Measurements from ENCODE around the gene SLC5A2. TPM values are rescaled to one million over a fixed set of nuclear protein-coding genes. Genes with fewer than 3 reads are reported as not detected.

The SLC5A2 gene
- total and polyA plus RNA-seq, 2 donors (not counting 1 experiment from before 2014, with no cell fraction given) = not detected

DNA sequence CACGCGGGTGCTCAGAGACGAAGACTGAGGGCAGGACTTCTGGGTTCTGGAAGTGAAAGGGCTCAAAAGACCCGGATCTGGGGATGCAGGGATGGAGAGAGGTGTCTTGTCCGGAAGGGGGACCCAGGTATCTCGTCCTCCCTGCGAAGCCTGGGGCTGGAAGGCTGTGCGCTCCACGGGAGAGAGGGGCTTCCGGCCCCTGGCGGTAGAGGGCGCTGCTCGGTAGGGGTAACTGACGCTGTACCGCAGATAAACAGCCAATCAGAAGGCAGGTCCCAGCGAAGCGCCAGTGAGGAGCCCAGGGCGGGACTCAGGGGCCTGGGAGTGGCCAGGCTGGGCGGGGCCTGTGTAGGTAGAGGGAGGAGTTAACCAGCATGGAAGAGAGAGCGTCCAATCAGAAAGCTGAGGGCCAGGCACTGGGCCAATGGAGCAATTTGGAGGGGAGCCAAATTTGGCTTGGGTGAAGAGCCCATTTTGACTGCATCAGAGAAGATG, 10.2 kb upstream of the SLC5A2 start:
- Histone ChIP-seq H2AFZ (ENCODE audit: low read length) (no peak overlapping the region), H3K27me3 (ENCODE audit: control insufficient read depth, insufficient read depth, low read length) (no peaks in the 10 kb centered on the region), H3K79me2 (ENCODE audit: control insufficient read depth, insufficient read depth, low read length) (peaks cover 15% of the 10 kb centered on the region), H3K9me3 (ENCODE audit: control insufficient read depth, insufficient read depth, low read depth, low read length) (no peaks in the 10 kb centered on the region), H4K20me1 (ENCODE audit: control insufficient read depth, extremely low read depth, insufficient read depth, low read length) (no peaks in the 10 kb centered on the region), H3K9ac (ENCODE audit: insufficient read depth, low read length) (peak overlapping the region; percentile 93), H3K4me3 (replicated peaks in 1 of 4; ENCODE audit: control extremely low read depth in 1 of 4, insufficient read depth in 1 of 4, low read depth in 3 of 4, low read length in 4 of 4) (peak overlapping the region; percentile 69 to 89 (median 80)), H3K36me3 (ENCODE audit: control insufficient read depth, insufficient read depth, low read length) (peaks cover 35% of the 10 kb centered on the region), H3K4me2 (ENCODE audit: extremely low read depth, insufficient read depth, low read length) (peak overlapping the region; percentile 75), H3K4me1 (ENCODE audit: control insufficient read depth, extremely low read depth, insufficient read depth, low read length) (peaks cover 16% of the 10 kb centered on the region), H3K27ac (ENCODE audit: insufficient read depth, low read length) (peak overlapping the region; percentile 95)
- peak; percentile 91 to 94 for DNase-seq (ENCODE audit: low read depth in 2 of 2)
- TF ChIP-seq, protein P1, sequence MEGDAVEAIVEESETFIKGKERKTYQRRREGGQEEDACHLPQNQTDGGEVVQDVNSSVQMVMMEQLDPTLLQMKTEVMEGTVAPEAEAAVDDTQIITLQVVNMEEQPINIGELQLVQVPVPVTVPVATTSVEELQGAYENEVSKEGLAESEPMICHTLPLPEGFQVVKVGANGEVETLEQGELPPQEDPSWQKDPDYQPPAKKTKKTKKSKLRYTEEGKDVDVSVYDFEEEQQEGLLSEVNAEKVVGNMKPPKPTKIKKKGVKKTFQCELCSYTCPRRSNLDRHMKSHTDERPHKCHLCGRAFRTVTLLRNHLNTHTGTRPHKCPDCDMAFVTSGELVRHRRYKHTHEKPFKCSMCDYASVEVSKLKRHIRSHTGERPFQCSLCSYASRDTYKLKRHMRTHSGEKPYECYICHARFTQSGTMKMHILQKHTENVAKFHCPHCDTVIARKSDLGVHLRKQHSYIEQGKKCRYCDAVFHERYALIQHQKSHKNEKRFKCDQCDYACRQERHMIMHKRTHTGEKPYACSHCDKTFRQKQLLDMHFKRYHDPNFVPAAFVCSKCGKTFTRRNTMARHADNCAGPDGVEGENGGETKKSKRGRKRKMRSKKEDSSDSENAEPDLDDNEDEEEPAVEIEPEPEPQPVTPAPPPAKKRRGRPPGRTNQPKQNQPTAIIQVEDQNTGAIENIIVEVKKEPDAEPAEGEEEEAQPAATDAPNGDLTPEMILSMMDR (conservative IDR thresholded peaks at IDR 0.05 in 1 of 2, IDR thresholded peaks at IDR 0.05 in 1 of 2; ENCODE audit: low read depth in 1 of 2, low read length in 2 of 2) = peak; percentile 76 to 77
- no peak for TF ChIP-seq EZH2 (IDR thresholded peaks at IDR 0.05; ENCODE audit: low read length, missing control alignments)

DNA sequence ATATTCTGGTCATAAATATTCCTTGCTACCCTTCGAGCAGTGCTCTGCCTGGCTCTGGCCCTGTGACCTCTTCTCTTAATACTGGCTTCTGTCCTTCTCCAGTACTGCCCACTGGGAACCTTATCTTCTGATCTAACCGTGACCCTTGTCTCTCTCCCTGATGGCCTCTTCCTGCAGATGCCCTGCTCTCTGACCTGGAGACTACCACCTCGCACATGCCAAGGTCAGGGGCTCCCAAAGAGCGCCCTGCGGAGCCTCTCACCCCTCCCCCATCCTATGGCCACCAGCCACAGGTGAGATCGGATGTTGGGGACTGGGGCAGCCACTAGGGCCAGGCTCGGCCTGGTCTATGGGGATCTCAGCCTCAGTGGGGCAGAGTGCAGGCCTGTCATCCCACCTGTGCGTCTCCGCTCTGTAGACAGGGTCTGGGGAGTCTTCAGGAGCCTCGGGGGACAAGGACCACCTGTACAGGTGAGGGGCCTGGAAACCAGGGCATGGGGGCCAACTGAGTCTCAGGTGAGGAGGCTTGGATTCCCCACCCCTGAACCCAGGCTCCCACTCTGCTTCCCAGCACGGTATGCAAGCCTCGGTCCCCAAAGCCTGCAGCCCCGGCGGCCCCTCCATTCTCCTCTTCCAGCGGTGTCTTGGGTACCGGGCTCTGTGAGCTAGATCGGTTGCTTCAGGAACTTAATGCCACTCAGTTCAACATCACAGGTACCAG, 9.5 kb upstream of the SLC5A2 start:
- Histone ChIP-seq H3K9ac (ENCODE audit: insufficient read depth, low read length) (no peak overlapping the region), H3K27ac (ENCODE audit: insufficient read depth, low read length) (peak overlapping the region; percentile 68), H3K79me2 (ENCODE audit: control insufficient read depth, insufficient read depth, low read length) (peaks cover 15% of the 10 kb centered on the region), H3K4me2 (ENCODE audit: extremely low read depth, insufficient read depth, low read length) (peak overlapping the region; percentile 75), H3K27me3 (ENCODE audit: control insufficient read depth, insufficient read depth, low read length) (no peaks in the 10 kb centered on the region), H3K36me3 (ENCODE audit: control insufficient read depth, insufficient read depth, low read length) (peaks cover 40% of the 10 kb centered on the region), H2AFZ (ENCODE audit: low read length) (no peak overlapping the region), H3K4me1 (ENCODE audit: control insufficient read depth, extremely low read depth, insufficient read depth, low read length) (peaks cover 16% of the 10 kb centered on the region), H4K20me1 (ENCODE audit: control insufficient read depth, extremely low read depth, insufficient read depth, low read length) (no peaks in the 10 kb centered on the region), H3K4me3 (replicated peaks in 1 of 4; ENCODE audit: control extremely low read depth in 1 of 4, insufficient read depth in 1 of 4, low read depth in 3 of 4, low read length in 4 of 4) (peak overlapping the region in 3 of 4 experiments; percentile 4 to 25 (median 21)), H3K9me3 (ENCODE audit: control insufficient read depth, insufficient read depth, low read depth, low read length) (no peaks in the 10 kb centered on the region)
- DNase-seq (ENCODE audit: low read depth in 2 of 2) = no peak
- no peak for TF ChIP-seq EZH2 (IDR thresholded peaks at IDR 0.05; ENCODE audit: low read length, missing control alignments)
- TF ChIP-seq, protein P1 (conservative IDR thresholded peaks at IDR 0.05 in 1 of 2, IDR thresholded peaks at IDR 0.05 in 1 of 2; ENCODE audit: low read depth in 1 of 2, low read length in 2 of 2) = no peak

DNA sequence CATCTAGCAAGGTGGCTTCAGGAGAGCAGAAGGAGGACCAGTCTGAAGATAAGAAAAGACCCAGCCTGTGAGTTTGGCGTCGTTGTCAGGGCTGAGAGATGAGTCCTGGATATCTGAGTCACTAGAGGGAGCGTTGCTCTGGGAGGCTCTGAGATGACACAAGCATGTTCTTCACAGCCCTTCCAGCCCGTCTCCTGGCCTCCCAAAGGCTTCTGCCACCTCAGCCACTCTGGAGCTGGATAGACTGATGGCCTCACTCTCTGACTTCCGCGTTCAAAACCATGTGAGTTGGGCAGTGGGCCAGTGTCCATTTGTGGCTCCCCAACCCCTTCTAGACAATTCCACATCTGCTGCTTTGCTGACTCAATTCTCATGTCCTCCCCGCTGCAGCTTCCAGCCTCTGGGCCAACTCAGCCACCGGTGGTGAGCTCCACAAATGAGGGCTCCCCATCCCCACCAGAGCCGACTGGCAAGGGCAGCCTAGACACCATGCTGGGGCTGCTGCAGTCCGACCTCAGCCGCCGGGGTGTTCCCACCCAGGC, 8.7 kb upstream of the SLC5A2 start:
- Histone ChIP-seq H3K36me3 (ENCODE audit: control insufficient read depth, insufficient read depth, low read length) (peaks cover 45% of the 10 kb centered on the region), H4K20me1 (ENCODE audit: control insufficient read depth, extremely low read depth, insufficient read depth, low read length) (no peaks in the 10 kb centered on the region), H3K4me2 (ENCODE audit: extremely low read depth, insufficient read depth, low read length) (no peak overlapping the region)

More for the DNA sequence above, 8.7 kb upstream of the SLC5A2 start:
- DNase-seq (ENCODE audit: low read depth in 2 of 2) = peak; percentile 90 to 95
- Histone ChIP-seq H2AFZ (ENCODE audit: low read length) (no peak overlapping the region), H3K4me3 (replicated peaks in 1 of 4; ENCODE audit: control extremely low read depth in 1 of 4, insufficient read depth in 1 of 4, low read depth in 3 of 4, low read length in 4 of 4) (no peak overlapping the region), H3K4me1 (ENCODE audit: control insufficient read depth, extremely low read depth, insufficient read depth, low read length) (peaks cover 16% of the 10 kb centered on the region), H3K79me2 (ENCODE audit: control insufficient read depth, insufficient read depth, low read length) (peaks cover 15% of the 10 kb centered on the region), H3K9me3 (ENCODE audit: control insufficient read depth, insufficient read depth, low read depth, low read length) (no peaks in the 10 kb centered on the region), H3K27me3 (ENCODE audit: control insufficient read depth, insufficient read depth, low read length) (no peaks in the 10 kb centered on the region), H3K9ac (ENCODE audit: insufficient read depth, low read length) (no peak overlapping the region), H3K27ac (ENCODE audit: insufficient read depth, low read length) (peak overlapping the region; percentile 68)
- TF ChIP-seq, protein P1 (conservative IDR thresholded peaks at IDR 0.05 in 1 of 2, IDR thresholded peaks at IDR 0.05 in 1 of 2; ENCODE audit: low read depth in 1 of 2, low read length in 2 of 2) = no peak
- no peak for TF ChIP-seq EZH2 (IDR thresholded peaks at IDR 0.05; ENCODE audit: low read length, missing control alignments)
